GM21447 (cell line): ENCODE results near the gene GAS2.
A peak's percentile ranks its signal among the peaks of the same experiment; 100 is the strongest.

Source experiments
- ATAC-seq: cut with Tn5 transposase; IDR thresholded peaks from one replicate; pipeline ENCODE4 v1.9.1; 2021; ENCODE audit not compliant: unreplicated experiment

GAS2 gene

GRCh38 chr11:22671751-22672150 is 5.3 kb downstream of the GAS2 start:
- ATAC-seq = no peak

DNA sequence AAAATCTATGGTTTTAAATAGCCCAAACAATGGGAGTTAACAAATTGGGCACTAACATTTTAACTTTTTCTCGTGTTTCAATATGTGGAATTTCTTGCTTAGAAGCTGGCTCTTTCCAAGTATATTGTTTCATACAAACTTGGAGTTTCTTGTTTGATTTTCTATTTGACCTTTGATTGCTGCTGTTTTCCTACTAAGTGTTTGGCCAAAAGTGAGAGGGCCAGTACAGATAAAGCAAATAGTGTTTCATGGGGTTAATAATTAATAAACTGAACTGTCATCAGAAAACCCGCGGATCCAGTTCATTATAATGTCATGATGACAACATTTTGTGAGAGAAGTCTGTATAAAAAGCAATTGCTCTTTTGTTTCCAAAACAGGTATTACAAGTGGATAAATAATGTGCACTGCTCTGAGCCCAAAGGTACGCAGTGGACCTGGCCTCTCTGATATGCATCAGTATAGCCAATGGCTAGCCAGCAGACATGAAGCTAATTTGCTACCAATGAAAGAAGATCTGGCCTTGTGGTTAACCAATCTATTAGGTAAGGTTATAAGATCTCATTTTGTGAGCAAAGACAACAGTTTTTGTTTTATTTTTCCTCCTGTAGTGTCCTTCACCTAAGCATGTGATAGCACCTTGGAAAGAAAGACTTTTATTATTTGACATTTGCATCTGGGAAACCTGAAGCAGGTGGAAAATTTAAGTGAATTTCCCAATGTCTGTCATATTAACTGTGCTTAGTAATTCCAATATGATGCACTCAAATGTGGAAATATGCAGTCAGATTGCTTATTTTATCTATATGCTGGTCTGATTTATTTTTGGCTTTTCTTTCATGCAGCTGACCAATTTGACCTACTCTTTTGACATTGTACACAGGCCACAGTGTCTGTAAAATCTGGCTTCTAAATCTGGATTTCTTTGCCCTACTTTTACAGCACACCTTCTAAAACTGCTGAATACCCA is 8.3 kb downstream of the GAS2 start:
- ATAC-seq = no peak

DNA sequence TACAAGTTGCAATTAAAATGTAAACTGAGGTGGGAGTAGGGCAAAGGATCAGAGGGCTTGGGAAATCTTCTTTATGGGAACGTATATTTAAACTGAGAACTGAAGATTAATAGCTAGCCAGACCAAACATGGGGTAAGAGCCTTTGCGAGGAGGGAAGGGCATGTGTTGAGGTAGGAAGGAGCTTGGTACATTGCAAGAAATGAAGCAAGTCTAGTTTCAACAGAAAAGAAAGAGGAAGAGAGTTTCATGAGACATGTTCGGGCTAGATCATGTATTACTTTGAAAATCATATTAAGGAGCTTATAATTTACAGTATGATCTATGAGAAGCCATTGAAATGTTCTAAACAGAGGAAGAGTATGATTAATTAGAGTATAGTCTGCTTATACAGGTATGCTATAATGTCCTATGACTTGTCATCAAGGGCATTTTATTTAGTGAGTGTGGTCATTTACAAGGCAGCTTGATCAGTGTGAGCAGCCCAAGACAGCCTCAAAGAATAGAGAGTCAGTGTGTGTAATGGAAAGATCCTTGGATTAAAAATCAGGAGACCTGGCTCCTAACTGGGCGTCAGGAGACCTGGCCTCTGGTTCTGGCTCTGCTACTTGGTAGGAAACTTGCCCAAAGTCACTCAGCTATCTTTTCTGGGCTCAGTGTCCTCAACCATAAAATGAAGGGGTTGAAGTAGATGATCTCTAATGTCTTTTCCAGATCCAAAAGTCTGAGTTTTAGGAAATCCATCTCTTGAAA is 10.9 kb downstream of the GAS2 start:
- ATAC-seq = no peak

GRCh38 chr11:22680628-22681027 is 14.2 kb downstream of the GAS2 start:
- ATAC-seq = no peak

DNA sequence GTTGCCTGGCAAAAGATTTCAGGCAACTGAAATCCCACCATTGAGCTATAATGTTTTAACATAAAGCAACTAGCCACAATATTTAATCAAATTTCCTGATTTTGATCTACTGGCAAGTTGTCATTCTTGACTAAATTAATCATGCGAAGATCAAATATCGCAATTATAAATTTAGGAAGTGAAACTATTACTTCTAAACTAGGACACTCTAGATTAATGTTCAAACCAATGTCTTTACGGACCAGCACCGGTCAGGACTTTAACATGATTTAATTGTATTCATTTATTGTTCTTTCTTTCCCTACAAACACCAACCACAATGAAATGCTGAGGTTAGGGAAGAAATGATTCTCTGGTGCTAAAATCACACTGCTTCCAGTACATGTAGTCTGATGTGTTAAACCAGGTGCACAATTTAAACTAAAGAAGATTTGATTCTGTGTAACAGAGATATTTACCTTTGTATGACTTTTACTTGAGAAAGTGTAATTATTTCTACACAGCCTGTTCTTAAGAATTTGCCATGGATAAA is 14.9 kb downstream of the GAS2 start:
- peak; percentile 49 for ATAC-seq

GRCh38 chr11:22684082-22684481 is 17.7 kb downstream of the GAS2 start:
- no peak for ATAC-seq

DNA sequence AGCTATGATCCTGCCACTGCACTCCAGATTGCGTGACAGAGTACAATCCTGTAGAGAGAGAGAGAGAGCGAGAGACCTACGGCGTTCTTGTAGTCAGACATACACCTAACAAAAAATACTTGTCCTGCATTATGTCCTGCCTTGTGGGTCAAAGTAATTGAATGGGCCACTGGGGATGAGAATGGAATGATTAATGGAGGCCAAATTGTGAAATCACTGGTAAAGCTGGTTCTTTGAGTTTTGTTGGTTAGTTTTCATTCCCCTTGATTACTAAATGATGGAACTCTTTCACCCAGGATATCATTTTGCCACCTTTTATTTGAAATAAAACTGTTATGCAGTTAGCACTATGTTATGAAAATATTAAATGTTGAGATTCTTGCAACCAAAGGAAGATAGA is 18.7 kb downstream of the GAS2 start:
- ATAC-seq = no peak

GRCh38 chr11:22688914-22689313 is 22.5 kb downstream of the GAS2 start:
- no peak for ATAC-seq

GRCh38 chr11:22690257-22690656 is 23.8 kb downstream of the GAS2 start:
- no peak for ATAC-seq

GRCh38 chr11:22690871-22691270 is 24.5 kb downstream of the GAS2 start:
- ATAC-seq = no peak

- no peak for ATAC-seq
Observed at GRCh38 chr11:22699388-22699787, 33.0 kb downstream of the GAS2 start.

- no peak for ATAC-seq
Observed at GRCh38 chr11:22702031-22702430, 35.6 kb downstream of the GAS2 start.

DNA sequence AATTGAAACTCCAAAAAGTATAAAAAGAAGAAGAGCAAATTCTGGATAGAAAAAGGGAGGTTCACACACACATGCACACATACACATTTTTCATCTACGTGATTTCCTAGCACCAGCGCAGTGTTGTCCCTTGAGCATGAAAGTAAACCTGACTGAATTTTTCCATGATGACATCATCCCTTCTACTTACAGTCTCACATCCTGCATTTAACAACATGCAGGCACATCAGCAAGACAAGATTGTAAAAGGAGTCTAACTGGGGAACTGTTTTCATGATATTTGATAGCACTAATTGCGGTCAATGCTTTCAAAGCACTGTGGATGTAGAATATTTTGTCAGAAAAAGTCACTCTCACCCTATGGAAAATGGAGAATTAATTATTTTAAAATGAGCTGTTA is 36.6 kb downstream of the GAS2 start:
- ATAC-seq = no peak

DNA sequence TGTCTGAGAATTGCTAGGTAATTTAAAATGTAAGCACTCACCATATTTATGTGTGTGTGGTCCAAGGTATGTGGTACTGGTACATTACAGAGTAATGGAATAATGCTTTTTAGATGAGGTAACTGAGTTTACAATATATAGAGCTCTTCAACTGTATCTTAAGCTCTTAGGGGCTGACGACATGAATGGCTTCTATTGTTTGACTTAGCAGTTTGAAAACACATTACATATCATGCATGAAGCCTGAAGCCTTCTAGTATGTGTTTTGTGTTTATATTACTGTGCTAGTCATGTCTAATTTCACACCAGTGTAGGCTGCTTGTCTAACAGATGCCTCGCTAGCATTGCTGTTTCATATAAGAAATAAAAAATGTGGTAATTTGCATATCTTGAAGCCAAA is 37.2 kb downstream of the GAS2 start:
- ATAC-seq = no peak

DNA sequence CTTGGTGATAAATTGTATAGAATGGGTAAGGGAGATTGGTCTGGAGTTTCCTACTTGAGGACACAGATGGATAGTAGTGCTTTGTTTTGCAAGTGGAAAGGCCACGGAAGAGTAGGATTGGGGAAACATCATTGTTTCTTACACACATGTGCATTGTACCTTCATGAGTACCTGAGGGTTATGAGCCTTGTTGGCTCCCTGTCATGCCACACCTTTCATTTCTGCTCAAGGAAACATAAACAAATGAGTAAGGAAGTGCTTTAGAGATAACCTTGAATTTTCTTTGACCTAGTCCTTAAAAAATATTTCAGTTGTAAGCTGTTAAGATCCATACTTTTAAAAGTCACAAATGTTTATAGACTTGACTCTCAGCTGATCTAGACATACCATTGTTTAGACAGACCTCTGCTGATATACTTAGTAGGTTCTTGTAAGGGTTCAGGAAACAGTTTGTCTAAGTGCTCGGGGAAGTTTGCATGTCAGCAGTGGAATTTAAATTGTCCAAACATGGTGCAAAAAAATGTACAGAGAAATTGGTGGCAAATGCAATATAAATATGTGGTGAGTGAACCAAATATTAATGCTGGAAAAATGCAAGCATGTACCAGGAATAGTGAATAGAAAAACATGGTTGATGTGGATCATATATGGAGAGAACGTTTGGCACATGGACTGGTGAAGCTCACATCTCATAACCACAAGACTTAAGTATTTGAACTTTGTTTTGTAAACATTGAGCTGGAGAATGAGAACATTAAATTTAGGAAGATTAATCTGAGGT is 40.9 kb downstream of the GAS2 start:
- ATAC-seq = no peak

DNA sequence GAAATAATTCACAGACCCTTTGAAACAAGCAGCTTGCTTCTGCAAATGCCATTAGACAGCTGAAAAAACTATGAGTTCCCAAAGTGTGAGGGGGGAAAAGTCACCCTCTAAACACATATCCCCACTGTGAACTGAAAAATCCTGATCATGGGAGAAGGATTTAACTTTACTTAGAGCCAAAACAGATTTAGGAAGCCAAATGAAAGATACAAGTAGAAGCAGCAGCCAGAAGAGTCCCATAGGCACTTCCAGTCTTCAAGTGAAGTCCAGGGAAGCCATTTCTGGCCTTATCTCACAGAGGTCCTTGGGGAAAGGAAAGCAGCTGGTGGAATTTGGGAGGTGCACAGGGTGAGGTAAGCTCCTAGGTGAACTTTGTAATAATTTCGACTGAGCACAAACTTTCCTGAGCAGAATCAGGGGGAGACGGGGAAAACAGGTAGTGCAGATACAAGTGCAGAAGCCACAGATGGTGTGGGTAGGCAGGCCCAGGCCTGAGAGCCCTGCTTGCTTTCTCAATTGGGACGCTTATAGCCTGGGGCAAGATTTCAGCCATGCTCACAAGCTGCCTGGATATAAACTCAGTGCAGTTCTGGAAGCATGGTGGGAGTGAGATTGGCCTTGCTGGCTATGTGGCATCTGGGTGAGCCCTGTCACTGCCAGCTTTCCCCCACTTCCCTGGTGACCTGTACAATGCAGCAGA is 44.8 kb downstream of the GAS2 start:
- ATAC-seq = no peak

DNA sequence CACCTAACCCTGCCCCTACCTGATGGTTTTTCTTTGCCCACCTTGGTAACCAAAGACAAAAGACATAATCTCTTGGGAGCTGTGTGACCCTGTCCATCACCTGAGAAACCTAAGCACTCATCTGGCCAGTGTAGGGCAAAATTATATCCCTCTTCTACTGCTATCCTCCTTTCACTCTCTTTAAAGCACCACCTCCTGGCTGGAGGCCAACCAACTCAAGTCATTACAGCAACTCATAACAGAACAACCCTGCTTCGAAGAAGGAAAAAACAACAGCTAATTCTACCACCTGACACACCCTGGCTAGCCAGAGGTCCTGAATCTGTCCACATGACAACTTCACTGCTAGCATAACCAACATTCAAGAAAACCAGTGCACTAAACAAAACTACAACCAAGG is 45.5 kb downstream of the GAS2 start:
- no peak for ATAC-seq

DNA sequence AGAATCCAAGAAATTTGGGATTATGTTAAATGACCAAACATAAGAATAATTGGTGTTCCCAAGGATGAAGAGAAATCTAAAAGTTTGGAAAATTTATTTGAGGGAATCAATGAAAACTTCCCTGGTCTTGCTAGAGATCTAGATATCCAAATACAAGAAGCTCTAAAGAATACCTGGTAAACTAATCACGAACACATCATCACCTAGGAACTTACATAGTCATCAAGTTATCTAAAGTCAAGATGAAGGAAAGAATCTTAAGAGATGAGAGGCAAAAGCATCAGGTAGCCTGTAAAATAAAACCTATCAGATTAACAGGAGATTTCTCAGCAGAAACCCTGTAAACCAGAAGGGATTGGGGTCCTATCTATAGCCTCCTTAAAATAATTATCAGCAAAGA is 46.9 kb downstream of the GAS2 start:
- ATAC-seq = no peak

GRCh38 chr11:22715971-22716370 is 49.6 kb downstream of the GAS2 start:
- ATAC-seq = no peak

GRCh38 chr11:22720457-22720856 is 54.0 kb downstream of the GAS2 start:
- ATAC-seq = no peak

- ATAC-seq = no peak
Observed at GRCh38 chr11:22723274-22723673, 56.9 kb downstream of the GAS2 start.
